Lower leg skin (tissue), 4 donors: ENCODE results near the gene SFMBT2. TPM values are rescaled to one million over a fixed set of nuclear protein-coding genes. Genes with fewer than 3 reads are reported as not detected.
"Not testable (repeated sequence)": the region's sequence is repeated elsewhere in the genome, so short reads cannot be mapped to it uniquely, and the experiment has no call there.

ENCODE experiments used
- DNase-seq, 2 donors: peaks; one replicate each; pipeline ENCODE4 v3.0.0-alpha.2; 2019; ENCODE audit warnings: low spot score in 2 of 2
- H3K4me3 ChIP-seq: fragments of 200-600 bp; sonication (generic); 2 replicates; pipeline ENCODE4 v1.5.1; 2017; ENCODE audit warnings: mild to moderate bottlenecking, low read depth; ENCODE audit not compliant: poor library complexity, severe bottlenecking
- CTCF ChIP-seq, 3 donors: fragments of 450-650 bp; IDR thresholded peaks; one replicate each; pipeline ENCODE4 v1.5.1; 2016; ENCODE audit warnings: antibody characterized with exemption in 3 of 3, mild to moderate bottlenecking in 3 of 3, moderate library complexity in 2 of 3
- POLR2A ChIP-seq, 2 donors: fragments of 450-650 bp; IDR thresholded peaks; one replicate each; pipeline ENCODE4 v1.6.1; 2016 to 2017; ENCODE audit warnings: antibody characterized with exemption in 2 of 2, mild to moderate bottlenecking in 1 of 2, moderate library complexity in 1 of 2
- WGBS, 2 donors: methylation state at CpG; one replicate each; pipeline ENCODE4 v1.1.5; 2018; 5-methylcytosine and 5-hydroxymethylcytosine counted together
- intact Hi-C: fragments of 100-400 bp; cut with DNase I; formaldehyde crosslinking; loops from one replicate; pipeline ENCODE4 v1.15.0; 2023; ENCODE audit warnings: low total_unique reads
- total RNA-seq, 4 donors: library from RNA; depleted of rRNA; stranded (reverse); fragments of >200 nt; gene quantifications; one replicate each; pipeline ENCODE4 v1.1.0, GENCODE V29; 2016

Gene SFMBT2
- total RNA-seq, 4 donors from 2014 or later: 0.42 to 3.3 (median 1.9) TPM

DNA sequence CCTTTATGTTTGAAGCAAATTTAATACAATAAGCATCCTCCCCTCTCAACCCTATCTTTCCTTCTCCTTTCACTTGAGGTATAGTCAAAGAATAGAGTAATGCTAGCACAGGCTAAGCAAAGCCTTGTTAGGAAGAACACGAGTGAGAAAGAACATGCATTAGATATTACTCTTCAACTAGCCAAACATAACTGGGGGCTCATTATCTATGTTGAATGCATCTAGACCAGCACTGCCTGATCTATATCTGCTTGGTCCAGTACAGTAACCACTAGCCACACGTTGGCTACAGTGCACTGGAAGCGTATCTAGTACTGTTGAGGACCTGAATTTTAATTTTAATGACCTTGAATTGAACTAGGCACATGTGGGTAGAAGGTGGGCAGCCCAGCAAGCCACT is 21.0 kb downstream of the SFMBT2 start:
- no peak overlapping the region for H3K4me3 ChIP-seq
- intact Hi-C loops: no loop called here
- no peak for TF ChIP-seq CTCF (IDR thresholded peaks at IDR 0.05)
- TF ChIP-seq POLR2A (IDR thresholded peaks at IDR 0.05): no peak
- WGBS, 2 donors: 73 to 79% methylated on average over 3 of the region's 3 CpGs
- DNase-seq: no peak

DNA sequence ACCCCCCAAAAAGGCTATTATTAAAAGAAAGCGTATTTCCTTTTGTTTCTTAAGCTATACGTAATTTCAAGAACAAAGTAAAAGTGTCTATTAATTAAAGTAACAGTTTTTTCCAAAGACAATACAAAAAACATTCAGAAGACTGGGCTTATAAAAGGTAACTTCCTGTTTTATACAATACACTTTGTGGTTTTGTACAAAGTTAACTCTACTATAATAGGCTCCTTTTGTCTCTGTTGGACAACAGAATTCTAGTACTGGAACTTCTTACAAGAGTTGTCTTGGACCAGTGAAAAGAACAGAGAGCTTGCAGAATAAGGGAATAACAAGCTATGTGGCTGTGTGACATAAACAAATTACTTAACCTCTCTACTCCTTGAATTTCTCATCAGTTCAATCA is 21.5 kb downstream of the SFMBT2 start:
- H3K4me3 ChIP-seq: no peak overlapping the region
- WGBS, 2 donors: 73 to 74% methylated on average over 2 of the region's 2 CpGs
- TF ChIP-seq POLR2A (IDR thresholded peaks at IDR 0.05): no peak
- intact Hi-C loops: no loop called here
- DNase-seq: no peak

DNA sequence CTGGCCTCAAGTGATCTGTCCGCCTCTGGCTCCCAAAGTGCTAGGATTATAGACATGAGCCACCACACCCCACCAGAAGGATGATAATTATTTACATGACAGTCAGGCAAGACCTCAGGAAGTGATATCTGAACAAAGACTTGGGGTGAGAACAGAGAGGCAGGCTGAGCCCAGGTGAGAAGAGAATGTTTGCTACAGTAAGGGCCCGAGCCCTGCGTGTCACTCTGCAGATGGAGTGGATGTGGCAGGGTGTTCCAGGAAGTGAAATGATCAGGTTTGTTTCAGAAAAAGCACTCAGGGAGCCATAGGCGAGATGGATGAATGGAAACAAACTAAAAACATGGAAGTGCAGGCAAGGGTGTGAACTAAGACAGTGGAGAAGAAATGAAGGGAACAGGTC is 22.2 kb downstream of the SFMBT2 start:
- intact Hi-C loops: no loop called here
- 84 to 91% methylated on average over 4 of the region's 4 CpGs for WGBS, 2 donors
- H3K4me3 ChIP-seq: no peak overlapping the region
- TF ChIP-seq POLR2A (IDR thresholded peaks at IDR 0.05) (no peak), CTCF (IDR thresholded peaks at IDR 0.05) (no peak)
- DNase-seq: no peak

- DNase-seq, H3K4me3 ChIP-seq, intact Hi-C loops: not testable (repeated sequence)
- 81 to 88% methylated on average over 1 of the region's 1 CpG for WGBS, 2 donors
Observed at GRCh38 chr10:7388149-7388548, 22.7 kb downstream of the SFMBT2 start.

GRCh38 chr10:7385114-7385513 is 25.7 kb downstream of the SFMBT2 start:
- no peak for DNase-seq
- H3K4me3 ChIP-seq: no peak overlapping the region
- intact Hi-C loops: no loop called here
- WGBS, 2 donors: 76 to 81% methylated on average over 7 of the region's 7 CpGs
- TF ChIP-seq POLR2A (IDR thresholded peaks at IDR 0.05) (no peak), CTCF (IDR thresholded peaks at IDR 0.05) (no peak)

DNA sequence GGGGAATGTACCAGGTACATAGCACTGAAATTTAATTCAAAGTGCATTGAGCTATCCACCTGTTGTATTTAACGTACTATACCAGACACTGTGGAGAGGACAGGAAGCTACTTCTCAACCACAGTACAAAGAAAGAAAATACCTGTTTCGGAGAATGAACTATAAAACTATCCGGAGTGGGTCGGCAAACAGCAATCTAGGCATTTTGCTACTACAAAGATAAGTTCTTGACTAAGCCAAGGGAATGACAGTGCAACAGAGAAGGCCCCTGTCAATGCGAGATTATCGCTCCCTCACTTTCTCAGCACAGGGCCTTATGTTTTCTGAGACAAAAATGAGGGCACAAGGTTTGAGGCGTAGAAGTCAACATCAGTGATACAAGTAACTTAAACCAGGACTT is 27.4 kb downstream of the SFMBT2 start:
- TF ChIP-seq POLR2A (IDR thresholded peaks at IDR 0.05): no peak
- no peak for TF ChIP-seq CTCF (IDR thresholded peaks at IDR 0.05)
- WGBS, 2 donors: 86 to 89% methylated on average over 7 of the region's 7 CpGs
- no peak overlapping the region for H3K4me3 ChIP-seq
- no peak for DNase-seq
- intact Hi-C loops: no loop called here

- WGBS, 2 donors: 86 to 91% methylated on average over 5 of the region's 5 CpGs
Observed at GRCh38 chr10:7380704-7381241, 30.1 kb downstream of the SFMBT2 start.

More at GRCh38 chr10:7380704-7381241, 30.1 kb downstream of the SFMBT2 start:
- intact Hi-C loops: no loop called here
- no peak overlapping the region for H3K4me3 ChIP-seq
- no peak for TF ChIP-seq CTCF (IDR thresholded peaks at IDR 0.05)
- TF ChIP-seq POLR2A (IDR thresholded peaks at IDR 0.05): no peak
- no peak for DNase-seq
